ENCODE measurements around the gene PARS2.

DNA sequence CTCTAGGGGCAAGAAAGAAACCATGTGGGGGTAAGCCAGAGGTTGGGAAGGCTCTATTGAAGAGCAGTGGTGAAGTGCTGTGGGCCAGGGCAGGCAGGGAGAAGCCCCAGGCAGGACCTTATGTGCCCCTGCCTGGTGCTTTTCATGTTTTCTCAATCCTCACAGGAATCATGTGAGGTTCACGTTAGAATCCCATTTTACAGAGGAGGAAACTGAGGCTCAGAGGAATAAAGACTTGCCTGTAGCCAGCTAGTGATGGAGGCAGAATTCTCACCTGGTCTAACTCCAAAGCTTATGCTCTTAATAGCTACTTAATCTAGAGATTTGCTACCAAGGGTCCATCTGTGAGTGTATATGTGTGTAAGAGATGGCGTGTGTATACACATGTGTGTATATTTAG, 32.6 kb upstream of the PARS2 start:
- TF ChIP-seq, protein P1, sequence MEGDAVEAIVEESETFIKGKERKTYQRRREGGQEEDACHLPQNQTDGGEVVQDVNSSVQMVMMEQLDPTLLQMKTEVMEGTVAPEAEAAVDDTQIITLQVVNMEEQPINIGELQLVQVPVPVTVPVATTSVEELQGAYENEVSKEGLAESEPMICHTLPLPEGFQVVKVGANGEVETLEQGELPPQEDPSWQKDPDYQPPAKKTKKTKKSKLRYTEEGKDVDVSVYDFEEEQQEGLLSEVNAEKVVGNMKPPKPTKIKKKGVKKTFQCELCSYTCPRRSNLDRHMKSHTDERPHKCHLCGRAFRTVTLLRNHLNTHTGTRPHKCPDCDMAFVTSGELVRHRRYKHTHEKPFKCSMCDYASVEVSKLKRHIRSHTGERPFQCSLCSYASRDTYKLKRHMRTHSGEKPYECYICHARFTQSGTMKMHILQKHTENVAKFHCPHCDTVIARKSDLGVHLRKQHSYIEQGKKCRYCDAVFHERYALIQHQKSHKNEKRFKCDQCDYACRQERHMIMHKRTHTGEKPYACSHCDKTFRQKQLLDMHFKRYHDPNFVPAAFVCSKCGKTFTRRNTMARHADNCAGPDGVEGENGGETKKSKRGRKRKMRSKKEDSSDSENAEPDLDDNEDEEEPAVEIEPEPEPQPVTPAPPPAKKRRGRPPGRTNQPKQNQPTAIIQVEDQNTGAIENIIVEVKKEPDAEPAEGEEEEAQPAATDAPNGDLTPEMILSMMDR (optimal IDR thresholded peaks at IDR 0.05 in 1 of 3, IDR thresholded peaks at IDR 0.05 in 1 of 3, conservative IDR thresholded peaks at IDR 0.05 in 1 of 3; ENCODE audit: extremely low read depth in 1 of 3, insufficient read depth in 2 of 3, low read length in 3 of 3): no peak
- no peak for TF ChIP-seq EZH2 (IDR thresholded peaks at IDR 0.05; ENCODE audit: low read length)
